Femur (tissue), 1 donor: ENCODE data around the gene MAPKAP1.

Experiments used
- DNase-seq: peaks from one replicate; pipeline ENCODE4 v3.0.0-alpha.2; 2017

The MAPKAP1 gene

GRCh38 chr9:125639057-125639456 is 68.0 kb downstream of the MAPKAP1 start:
- no peak for DNase-seq

GRCh38 chr9:125638239-125639045 is 68.6 kb downstream of the MAPKAP1 start:
- DNase-seq = no peak

DNA sequence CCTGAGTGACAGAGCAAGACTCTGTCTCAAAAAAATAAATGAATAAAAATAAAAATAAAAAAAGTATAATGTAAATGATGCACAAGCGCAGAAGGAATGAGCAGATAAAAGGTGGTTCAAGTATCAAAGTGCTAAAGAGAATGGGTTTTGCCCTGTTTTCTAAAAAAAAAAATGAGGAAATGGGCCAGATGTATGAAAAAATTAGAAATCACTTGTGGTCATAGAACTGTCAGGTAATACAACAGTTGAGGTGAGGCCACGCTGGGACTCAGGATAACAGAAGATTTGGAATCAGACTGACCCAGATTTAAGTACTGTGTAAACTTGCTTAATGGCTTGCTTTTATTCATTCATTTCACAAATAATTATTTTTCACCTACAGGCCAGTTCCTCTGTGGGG is 69.8 kb downstream of the MAPKAP1 start:
- no peak for DNase-seq

- DNase-seq = no peak
Observed at GRCh38 chr9:125635888-125636287, 71.1 kb downstream of the MAPKAP1 start.

DNA sequence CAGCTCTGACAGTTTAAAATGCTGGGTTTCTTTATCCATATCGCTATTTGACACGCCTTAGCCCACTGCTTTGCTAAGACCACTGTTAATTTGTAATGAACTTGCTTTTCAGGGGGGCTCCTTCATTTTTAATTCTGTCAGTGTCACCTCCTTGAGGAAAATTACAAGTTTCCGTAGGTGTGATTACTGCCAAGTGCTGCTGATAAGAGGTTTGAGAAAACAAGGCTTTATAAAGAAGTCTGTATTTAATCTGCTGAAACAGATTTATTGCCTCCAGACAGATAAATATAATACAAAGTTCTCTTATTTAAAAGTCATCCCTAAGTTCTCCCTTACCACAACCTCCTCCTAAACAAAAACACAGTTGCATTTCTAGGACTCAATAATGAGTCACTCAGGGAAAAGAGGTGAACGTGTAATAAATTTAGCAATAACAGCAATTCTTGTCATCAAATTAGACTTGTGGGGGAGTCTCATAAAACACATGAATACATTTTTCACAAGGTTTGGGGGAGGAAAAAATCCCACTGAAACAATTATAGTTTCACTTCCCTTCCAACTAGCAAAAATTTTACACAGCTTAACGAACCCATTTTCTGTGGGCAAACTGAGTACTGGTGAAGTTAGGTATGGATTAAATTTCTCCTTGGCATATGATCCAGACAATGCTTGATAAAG is 72.8 kb downstream of the MAPKAP1 start:
- DNase-seq = no peak

DNA sequence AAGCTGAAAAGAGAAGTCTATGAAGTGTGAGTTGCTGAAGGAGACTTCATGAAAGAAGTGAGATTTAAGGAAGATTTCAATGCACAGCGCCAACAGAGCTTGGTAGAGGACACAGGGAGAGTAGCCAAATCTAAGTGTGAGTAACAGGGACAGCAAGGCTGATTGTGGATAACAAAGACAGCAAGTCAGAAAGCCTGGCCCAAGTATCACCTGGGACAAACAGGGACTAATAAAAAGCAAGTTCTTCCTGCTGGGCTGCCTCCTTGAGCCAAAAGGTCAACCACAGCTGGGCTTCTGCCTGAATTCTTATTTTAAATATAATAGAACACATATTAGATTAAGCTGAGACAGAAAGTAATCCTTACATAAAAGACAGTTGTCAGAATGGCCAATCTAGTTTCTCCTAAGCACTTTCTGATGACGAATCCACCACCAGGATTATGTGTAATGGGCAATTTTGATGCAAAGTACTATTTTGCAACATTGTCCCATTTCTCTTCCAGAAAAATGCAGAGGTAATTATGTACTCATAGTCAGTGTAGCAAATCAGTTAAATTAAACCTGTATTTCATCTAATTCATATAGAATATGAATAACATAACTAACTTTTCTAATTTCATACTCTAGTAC is 73.8 kb downstream of the MAPKAP1 start:
- DNase-seq = no peak

GRCh38 chr9:125632321-125633115 is 74.5 kb downstream of the MAPKAP1 start:
- no peak for DNase-seq

- no peak for DNase-seq
Observed at GRCh38 chr9:125631391-125632085, 75.5 kb downstream of the MAPKAP1 start.

- no peak for DNase-seq
Observed at GRCh38 chr9:125630436-125630835, 76.6 kb downstream of the MAPKAP1 start.

DNA sequence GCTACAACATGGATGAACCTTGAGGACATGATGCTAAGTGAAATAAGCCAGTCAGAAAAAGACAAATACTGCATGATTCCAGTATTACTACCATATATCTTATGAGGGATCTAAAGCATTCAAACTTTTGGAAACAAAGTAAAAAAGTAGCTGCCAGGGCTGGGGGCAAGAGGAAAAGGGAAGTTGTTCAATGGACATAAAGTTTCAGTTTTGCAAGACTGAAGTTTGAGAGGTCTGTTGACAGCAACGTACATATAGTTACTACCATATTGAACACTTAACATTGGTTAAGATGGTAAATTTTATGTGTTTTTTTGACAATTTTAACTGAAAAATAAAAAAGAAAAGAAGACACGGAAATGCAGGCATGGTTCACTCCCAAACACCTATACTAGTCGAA is 77.6 kb downstream of the MAPKAP1 start:
- no peak for DNase-seq

DNA sequence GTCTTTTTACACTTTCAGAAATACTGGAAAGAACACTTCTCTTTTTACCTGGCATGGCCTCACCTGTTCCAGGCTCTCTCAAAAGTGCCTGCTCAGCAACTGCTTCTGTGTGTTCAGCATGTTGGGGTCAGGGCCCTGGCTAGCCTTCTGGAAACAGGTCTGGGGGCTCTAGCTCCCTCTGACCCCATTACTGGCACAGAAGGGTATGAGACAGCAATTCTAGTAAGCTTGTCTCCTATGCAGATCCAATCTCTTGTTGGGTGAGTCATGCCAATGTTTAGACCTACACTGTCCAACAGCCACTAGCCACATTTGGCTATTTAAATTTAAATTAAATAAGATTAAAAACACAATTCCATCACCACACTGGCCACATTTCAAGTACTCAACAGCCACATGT is 80.8 kb downstream of the MAPKAP1 start:
- no peak for DNase-seq

- DNase-seq = no peak
Observed at GRCh38 chr9:125621170-125621569, 85.8 kb downstream of the MAPKAP1 start.

DNA sequence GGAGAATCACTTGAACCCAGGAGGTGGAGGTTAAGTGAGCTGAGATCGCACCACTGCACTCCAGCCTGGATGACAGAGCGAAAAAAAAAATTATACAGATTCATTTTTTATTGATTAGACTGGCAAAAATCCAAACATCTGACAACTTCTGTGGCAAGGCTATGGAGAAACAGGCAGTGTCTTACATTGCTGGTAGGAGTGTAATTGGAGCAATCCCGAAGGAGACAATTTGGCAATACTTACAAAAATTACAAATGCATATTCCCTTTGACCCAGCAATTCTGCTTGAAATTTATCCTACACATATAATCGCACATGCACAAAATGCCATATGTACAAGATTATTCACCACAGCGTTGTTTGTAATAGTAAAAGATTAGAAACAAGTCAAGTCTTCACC is 86.8 kb downstream of the MAPKAP1 start:
- DNase-seq = no peak

DNA sequence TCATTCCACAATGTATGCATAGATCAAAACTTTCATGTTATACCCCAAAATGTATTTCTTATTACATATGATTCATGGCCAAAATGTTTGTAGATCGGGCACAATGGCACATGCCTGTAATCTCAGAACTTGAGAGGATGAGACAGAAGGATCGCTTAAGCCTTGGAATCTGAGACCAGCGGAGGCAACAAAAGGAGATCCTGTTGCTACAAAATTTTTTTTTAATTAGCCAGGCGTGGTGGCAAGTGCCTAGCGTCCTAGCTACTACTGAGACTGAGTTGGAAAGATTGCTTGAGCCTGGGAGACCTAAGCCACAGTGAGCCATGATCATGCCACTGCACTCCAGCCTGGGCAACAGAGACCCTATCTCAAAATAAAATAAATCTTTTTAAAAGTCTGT is 89.9 kb downstream of the MAPKAP1 start:
- no peak for DNase-seq

DNA sequence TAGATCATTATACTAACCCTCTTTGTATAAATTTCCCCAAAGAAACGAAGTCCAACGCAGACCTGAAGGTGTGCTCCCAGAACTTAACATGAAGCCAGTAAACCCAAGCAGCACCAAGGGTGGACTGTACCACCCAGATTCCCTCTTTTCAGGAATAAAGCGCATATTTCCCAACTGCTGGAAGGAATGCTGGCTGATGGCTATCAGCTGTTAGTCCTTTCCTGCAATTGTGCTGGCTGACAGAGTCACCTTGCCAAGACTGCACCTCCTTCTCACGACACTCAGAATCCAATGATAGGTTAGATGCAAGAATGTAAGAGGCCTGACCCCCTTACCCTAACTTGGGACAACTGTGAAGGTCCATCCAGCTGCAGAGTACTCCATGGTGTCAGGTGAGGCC is 93.9 kb downstream of the MAPKAP1 start:
- DNase-seq = no peak

DNA sequence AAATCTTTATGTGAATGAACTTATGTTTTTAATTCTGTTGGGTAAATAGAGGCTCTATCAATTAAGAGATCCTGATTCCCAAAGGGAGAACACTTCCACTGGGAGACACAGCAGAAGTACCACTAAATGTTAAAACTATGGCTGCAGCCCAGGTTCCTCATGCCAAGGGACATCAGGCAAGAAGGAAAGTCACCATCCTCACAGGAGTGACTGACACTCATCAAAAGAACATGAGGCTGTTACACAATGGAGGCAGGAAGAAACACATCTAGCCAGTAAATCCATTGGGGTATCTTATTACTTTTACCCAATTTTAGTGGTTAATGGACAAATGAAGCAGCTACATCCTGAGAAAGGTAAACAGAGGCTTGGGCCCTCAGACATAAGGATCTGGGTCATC is 94.4 kb downstream of the MAPKAP1 start:
- no peak for DNase-seq

DNA sequence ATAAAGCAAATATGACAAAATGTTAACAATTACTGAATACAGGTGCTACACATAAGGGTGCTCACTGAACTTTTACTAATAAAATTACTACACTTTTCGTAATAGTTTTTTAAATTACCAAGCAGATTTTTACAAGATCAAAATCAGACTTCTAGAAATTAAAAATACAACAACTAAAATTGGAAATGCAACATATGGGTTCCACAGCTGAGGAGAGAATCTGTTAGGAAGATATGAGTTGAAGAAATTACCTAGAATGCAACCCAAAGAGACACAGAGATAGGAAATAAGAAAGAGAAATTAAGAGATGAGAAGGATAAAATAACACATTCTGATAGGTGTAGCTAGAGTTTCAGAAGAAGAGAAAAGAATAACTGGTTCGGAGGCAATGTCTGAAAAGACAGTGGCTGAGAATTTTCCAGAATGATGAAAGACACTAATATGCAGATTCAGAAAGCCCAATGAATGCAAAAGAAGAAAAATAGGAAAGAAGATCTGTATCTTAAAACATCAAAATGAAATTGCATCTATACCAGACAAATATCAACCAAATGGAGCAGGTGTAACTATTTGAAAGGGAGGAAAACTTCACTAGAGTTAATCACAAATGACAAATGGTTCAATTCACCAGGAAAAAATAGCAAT is 95.8 kb downstream of the MAPKAP1 start:
- DNase-seq = no peak

DNA sequence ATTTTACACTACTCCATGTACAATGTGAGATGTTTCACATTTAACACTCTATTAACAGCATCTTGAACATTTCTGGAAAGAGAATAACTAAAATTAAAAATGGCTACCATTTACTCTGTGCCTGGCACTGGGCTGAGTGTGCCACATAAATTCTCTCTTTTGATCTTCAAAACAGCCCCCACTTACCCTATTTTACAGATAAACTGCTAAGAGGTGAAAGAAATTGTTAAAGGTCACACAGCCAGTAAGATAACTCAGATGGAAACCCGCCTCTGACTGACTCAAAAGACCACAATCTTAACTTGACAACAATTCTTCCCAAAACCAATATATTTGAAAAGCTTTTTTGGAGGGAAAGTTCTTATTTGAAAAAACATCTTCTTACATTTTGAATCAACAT is 97.3 kb downstream of the MAPKAP1 start:
- DNase-seq = no peak

DNA sequence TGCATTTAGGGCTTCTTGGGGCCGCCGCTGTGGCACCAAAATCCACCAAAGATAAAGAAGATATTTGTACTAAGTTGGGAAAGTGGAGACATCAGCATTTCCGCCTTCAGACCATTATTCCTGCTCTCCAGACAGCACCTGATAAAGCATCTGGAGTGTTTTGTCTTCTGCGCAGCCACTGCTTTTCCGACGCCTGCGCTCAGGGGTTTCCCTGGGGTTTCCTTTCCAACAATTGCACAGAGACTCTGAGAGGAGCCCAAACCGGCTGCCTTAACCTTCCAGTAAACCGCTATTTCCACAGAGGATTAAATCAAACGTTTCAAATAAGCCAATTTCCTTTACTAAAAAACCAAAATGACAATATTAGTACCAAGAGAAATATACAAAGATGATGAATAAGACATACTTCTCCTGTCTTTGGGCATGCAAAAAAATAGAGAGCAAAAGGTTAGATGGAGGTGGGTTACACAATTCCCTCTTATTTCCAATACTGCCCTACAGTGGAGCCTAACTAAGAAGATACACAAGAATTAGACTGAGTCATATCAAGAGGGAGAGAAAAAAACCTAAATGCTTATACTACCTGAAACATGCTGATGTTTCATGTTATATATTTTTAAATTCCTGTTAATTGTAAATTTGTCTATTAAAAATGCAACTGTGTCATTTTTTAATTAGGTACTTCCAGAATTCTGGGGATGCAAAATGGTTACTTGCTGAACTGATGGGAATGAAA is 98.4 kb downstream of the MAPKAP1 start:
- DNase-seq = peak; percentile 36

- no peak for DNase-seq
Observed at GRCh38 chr9:125604196-125604595, 102.8 kb downstream of the MAPKAP1 start.

DNA sequence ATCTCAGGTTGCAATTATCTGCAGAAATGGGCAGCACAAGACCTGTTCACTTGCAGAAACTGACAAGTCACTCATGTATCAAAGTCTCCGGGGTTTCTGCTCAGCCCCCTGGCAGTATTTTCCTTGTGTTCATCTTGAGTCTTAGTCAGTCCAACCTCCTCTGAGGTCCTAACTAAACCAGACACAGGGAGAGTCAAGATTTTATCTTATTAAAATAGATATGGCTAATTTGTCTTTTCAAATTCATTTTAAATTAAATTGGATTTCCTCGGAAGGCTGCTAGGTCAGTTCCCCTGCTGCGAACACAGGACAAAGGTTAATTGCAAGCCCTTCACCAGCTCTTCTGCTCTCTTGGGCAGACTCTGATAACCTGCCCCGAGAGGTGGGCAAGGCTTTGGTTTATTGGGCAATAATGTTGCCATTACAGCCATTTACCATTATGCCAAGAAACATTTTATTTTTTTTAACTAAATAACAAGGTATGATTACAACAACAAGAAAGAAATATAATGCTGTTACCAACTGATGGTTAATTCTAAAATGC is 103.5 kb downstream of the MAPKAP1 start:
- DNase-seq = no peak
